WTC11 (cell line): ENCODE results near the gene KRTAP10-2. TPM values are rescaled to one million over a fixed set of nuclear protein-coding genes. Genes with fewer than 3 reads are reported as not detected.
A peak's percentile ranks its signal among the peaks of the same experiment; 100 is the strongest.

Experiments used
- ATAC-seq: fragments of 200-7000 bp; cut with Tn5 transposase; 2 replicates; pipeline ENCODE4 v1.10.0; 2021; ENCODE audit warnings: mild to moderate bottlenecking, moderate library complexity
- CTCF ChIA-PET: fragments of 300-600 bp; sonication (Branson Sonifier 250); formaldehyde crosslinking; loops from one replicate; lab custom pipeline; 2021; ENCODE audit warnings: antibody characterized with exemption; lab: Charles Lee
- POLR2A ChIA-PET: fragments of 350-600 bp; sonication (Branson Sonifier 250); formaldehyde crosslinking; loops from one replicate; lab custom pipeline; 2021; ENCODE audit warnings: antibody characterized with exemption; lab: Charles Lee
- DNase-seq: peaks from one replicate; pipeline ENCODE4 v3.0.0; 2021; ENCODE audit warnings: low spot score
- H3K27ac Mint-ChIP-seq: 2 replicates; pipeline ENCODE4 v1.8.0; 2021; ENCODE audit warnings: mixed read lengths
- H3K27me3 Mint-ChIP-seq: 2 replicates; pipeline ENCODE4 v1.8.0; 2021; ENCODE audit warnings: low read depth, mild to moderate bottlenecking, moderate library complexity, mixed read lengths
- H3K36me3 Mint-ChIP-seq: 2 replicates; pipeline ENCODE4 v1.8.0; 2021; ENCODE audit warnings: mixed read lengths
- H3K4me1 Mint-ChIP-seq: 2 replicates; pipeline ENCODE4 v1.8.0; 2022; ENCODE audit warnings: mixed read lengths
- H3K4me3 Mint-ChIP-seq: 2 replicates; pipeline ENCODE4 v1.8.0; 2021; ENCODE audit warnings: mild to moderate bottlenecking, moderate library complexity, mixed read lengths
- H3K9me3 Mint-ChIP-seq: 2 replicates; pipeline ENCODE4 v1.8.0; 2021; ENCODE audit warnings: mixed read lengths
- AFF4 ChIP-seq: sonication (generic); formaldehyde crosslinking; IDR thresholded peaks from 2 replicates; pipeline ENCODE4 v1.8.1; 2023; ENCODE audit warnings: mild to moderate bottlenecking, missing genetic modification reagents, borderline replicate concordance
- ARID4B ChIP-seq: sonication (generic); formaldehyde crosslinking; IDR thresholded peaks from 2 replicates; pipeline ENCODE4 v1.8.0; 2023; ENCODE audit warnings: missing genetic modification reagents, mild to moderate bottlenecking, borderline replicate concordance
- CBFB ChIP-seq: sonication (generic); formaldehyde crosslinking; IDR thresholded peaks from 2 replicates; pipeline ENCODE4 v1.8.1; 2022; ENCODE audit warnings: mild to moderate bottlenecking, low read depth, missing genetic modification reagents
- CREB1 ChIP-seq: sonication (generic); formaldehyde crosslinking; IDR thresholded peaks from 2 replicates; pipeline ENCODE4 v1.8.0; 2023; ENCODE audit warnings: mild to moderate bottlenecking, missing genetic modification reagents
- CREM ChIP-seq: sonication (generic); formaldehyde crosslinking; IDR thresholded peaks from 2 replicates; pipeline ENCODE4 v1.8.1; 2022; ENCODE audit warnings: mild to moderate bottlenecking, missing genetic modification reagents, moderate library complexity
- EMX1 ChIP-seq: fragments of 250-450 bp; sonication (Bioruptor Pico); IDR thresholded peaks from 2 replicates; pipeline ENCODE4 v1.8.0; 2021; ENCODE audit warnings: mild to moderate bottlenecking
- ETV6 ChIP-seq: sonication (generic); formaldehyde crosslinking; IDR thresholded peaks from 2 replicates; pipeline ENCODE4 v1.8.1; 2022; ENCODE audit warnings: mild to moderate bottlenecking, missing genetic modification reagents
- FOXJ3 ChIP-seq: sonication (generic); formaldehyde crosslinking; IDR thresholded peaks from 2 replicates; pipeline ENCODE4 v1.9.0; 2021; ENCODE audit warnings: missing genetic modification reagents, mild to moderate bottlenecking, borderline replicate concordance
- HMGA2 ChIP-seq: fragments of 250-450 bp; sonication (Bioruptor Pico); IDR thresholded peaks from 2 replicates; pipeline ENCODE4 v1.4.0; 2021; ENCODE audit warnings: mild to moderate bottlenecking, moderate library complexity
- HMGXB4 ChIP-seq: sonication (generic); formaldehyde crosslinking; IDR thresholded peaks from 2 replicates; pipeline ENCODE4 v1.8.1; 2023; ENCODE audit warnings: mild to moderate bottlenecking, moderate library complexity, missing genetic modification reagents
- IRF1 ChIP-seq: sonication (generic); formaldehyde crosslinking; IDR thresholded peaks from 2 replicates; pipeline ENCODE4 v1.8.0; 2023; ENCODE audit warnings: missing genetic modification reagents
- MXD4 ChIP-seq: fragments of 250-450 bp; sonication (Bioruptor Pico); IDR thresholded peaks from 2 replicates; pipeline ENCODE4 v1.8.0; 2021; ENCODE audit warnings: mild to moderate bottlenecking, moderate library complexity, borderline replicate concordance
- NR3C1 ChIP-seq: sonication (generic); formaldehyde crosslinking; conservative IDR thresholded peaks from 2 replicates; pipeline ENCODE4 v1.8.1; 2023; ENCODE audit warnings: low read depth, mild to moderate bottlenecking, missing genetic modification reagents
- USF1 ChIP-seq: sonication (generic); formaldehyde crosslinking; IDR thresholded peaks from 2 replicates; pipeline ENCODE4 v1.8.0; 2022; ENCODE audit warnings: mild to moderate bottlenecking, missing genetic modification reagents
- ZMAT4 ChIP-seq: fragments of 250-450 bp; sonication (Bioruptor Pico); IDR thresholded peaks from 2 replicates; pipeline ENCODE4 v1.9.0; 2021; ENCODE audit warnings: mild to moderate bottlenecking
- ZNF396 ChIP-seq: fragments of 250-450 bp; sonication (Bioruptor Pico); IDR thresholded peaks from 2 replicates; pipeline ENCODE4 v1.8.0; 2021; ENCODE audit warnings: mild to moderate bottlenecking, moderate library complexity, borderline replicate concordance
- ZNF512 ChIP-seq: sonication (generic); formaldehyde crosslinking; IDR thresholded peaks from 2 replicates; pipeline ENCODE4 v1.8.1; 2022; ENCODE audit warnings: missing genetic modification reagents, borderline replicate concordance
- total RNA-seq: library from RNA; stranded (reverse); gene quantifications from 3 replicates; pipeline ENCODE4 v1.2.3, GENCODE V29; 2021

KRTAP10-2 gene
- total RNA-seq, 1 experiment from 2014 or later: not detected

GRCh38 chr21:44529503-44530125 lies 21.7 kb downstream of the KRTAP10-2 start (continued):
- no peak for TF ChIP-seq ARID4B
- no peak for TF ChIP-seq EMX1 (CRISPR knock-in tag)
- TF ChIP-seq CREB1: no peak
- no peak for TF ChIP-seq IRF1 (CRISPR knock-in tag)
- no peak for TF ChIP-seq ETV6 (CRISPR knock-in tag)
- TF ChIP-seq USF1: no peak
- no peak for TF ChIP-seq ZNF512

- no peaks in the 10 kb centered on the region for H3K36me3 Mint-ChIP-seq
- H3K27me3 Mint-ChIP-seq: no peaks in the 10 kb centered on the region
- no peak for TF ChIP-seq MXD4 (CRISPR knock-in tag)
- no peak for TF ChIP-seq FOXJ3 (CRISPR knock-in tag)
- TF ChIP-seq HMGXB4 (CRISPR knock-in tag): no peak
- TF ChIP-seq NR3C1 (CRISPR knock-in tag): no peak
- TF ChIP-seq AFF4 (CRISPR knock-in tag): no peak
- no peak for TF ChIP-seq ARID4B
- no peak for TF ChIP-seq CREM
- TF ChIP-seq EMX1 (CRISPR knock-in tag): no peak
- no peak for TF ChIP-seq ZMAT4 (CRISPR knock-in tag)
- TF ChIP-seq CBFB (CRISPR knock-in tag): no peak
- TF ChIP-seq ZNF396: no peak
- no peak for TF ChIP-seq HMGA2 (CRISPR knock-in tag)
- H3K27ac Mint-ChIP-seq: no peak overlapping the region
- peaks cover 2% of the 10 kb centered on the region; the same call in 1 of the 2 replicates for H3K4me1 Mint-ChIP-seq
- no peaks in the 10 kb centered on the region for H3K9me3 Mint-ChIP-seq
- POLR2A ChIA-PET: no interaction called here
- ATAC-seq (no peak), DNase-seq (peak; percentile 5)
- CTCF ChIA-PET: no interaction called here
- H3K4me3 Mint-ChIP-seq: no peak overlapping the region
Observed at GRCh38 chr21:44529011-44529421, 22.3 kb downstream of the KRTAP10-2 start.
